Measurements from ENCODE around the gene TNP1.

- TF ChIP-seq, protein P1, sequence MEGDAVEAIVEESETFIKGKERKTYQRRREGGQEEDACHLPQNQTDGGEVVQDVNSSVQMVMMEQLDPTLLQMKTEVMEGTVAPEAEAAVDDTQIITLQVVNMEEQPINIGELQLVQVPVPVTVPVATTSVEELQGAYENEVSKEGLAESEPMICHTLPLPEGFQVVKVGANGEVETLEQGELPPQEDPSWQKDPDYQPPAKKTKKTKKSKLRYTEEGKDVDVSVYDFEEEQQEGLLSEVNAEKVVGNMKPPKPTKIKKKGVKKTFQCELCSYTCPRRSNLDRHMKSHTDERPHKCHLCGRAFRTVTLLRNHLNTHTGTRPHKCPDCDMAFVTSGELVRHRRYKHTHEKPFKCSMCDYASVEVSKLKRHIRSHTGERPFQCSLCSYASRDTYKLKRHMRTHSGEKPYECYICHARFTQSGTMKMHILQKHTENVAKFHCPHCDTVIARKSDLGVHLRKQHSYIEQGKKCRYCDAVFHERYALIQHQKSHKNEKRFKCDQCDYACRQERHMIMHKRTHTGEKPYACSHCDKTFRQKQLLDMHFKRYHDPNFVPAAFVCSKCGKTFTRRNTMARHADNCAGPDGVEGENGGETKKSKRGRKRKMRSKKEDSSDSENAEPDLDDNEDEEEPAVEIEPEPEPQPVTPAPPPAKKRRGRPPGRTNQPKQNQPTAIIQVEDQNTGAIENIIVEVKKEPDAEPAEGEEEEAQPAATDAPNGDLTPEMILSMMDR (IDR thresholded peaks at IDR 0.05) = no peak
- TF ChIP-seq POLR2A (IDR thresholded peaks at IDR 0.05) = no peak
Measured at GRCh38 chr2:216873573-216873972, 13.7 kb upstream of the TNP1 start.

Measured in uterus (tissue), 2 donors.